HEK293T (cell line): Measurements from ENCODE around the gene WDR41.

Source experiments
- BHLHE40 ChIP-seq: fragments of 450-650 bp; IDR thresholded peaks from 2 replicates; pipeline ENCODE4 v1.6.1; 2016; ENCODE audit warnings: mild to moderate bottlenecking, moderate library complexity, borderline replicate concordance
- ELF4 ChIP-seq: fragments of 450-650 bp; IDR thresholded peaks from 2 replicates; pipeline ENCODE4 v1.6.1; 2017; ENCODE audit warnings: antibody characterized with exemption
- FOXK2 ChIP-seq: fragments of 450-650 bp; IDR thresholded peaks from 2 replicates; pipeline ENCODE4 v1.6.1; 2016; ENCODE audit warnings: mild to moderate bottlenecking
- FOXM1 ChIP-seq: fragments of 450-650 bp; IDR thresholded peaks from 2 replicates; pipeline ENCODE4 v1.6.1; 2017; ENCODE audit warnings: mild to moderate bottlenecking, borderline replicate concordance
- HDGF ChIP-seq: fragments of 450-650 bp; IDR thresholded peaks from 2 replicates; pipeline ENCODE4 v1.6.1; 2017; ENCODE audit warnings: antibody characterized with exemption, borderline replicate concordance
- PKNOX1 ChIP-seq: fragments of 450-650 bp; IDR thresholded peaks from 2 replicates; pipeline ENCODE4 v1.6.1; 2016
- SP1 ChIP-seq: fragments of 450-650 bp; IDR thresholded peaks from 2 replicates; pipeline ENCODE4 v1.6.1; 2017
- ZNF384 ChIP-seq: fragments of 450-650 bp; IDR thresholded peaks from 2 replicates; pipeline ENCODE4 v1.6.1; 2016

GRCh38 chr5:77449277-77449676, 42.8 kb downstream of the WDR41 start:
- TF ChIP-seq BHLHE40 (no peak), PKNOX1 (no peak), FOXM1 (no peak), FOXK2 (no peak), ZNF384 (no peak), HDGF (no peak), SP1 (no peak), ELF4 (no peak)
